Ovary (tissue), 3 donors: Measurements from ENCODE around the gene IRF3.

Experiments used
- CTCF ChIP-seq, 3 donors: fragments of 450-650 bp in 2 of 3; fragments of 200-600 bp in 1 of 3; IDR thresholded peaks; one replicate each; pipeline versions ENCODE4 v1.5.1 to v1.8.0; 2016 to 2022; ENCODE audit warnings: antibody characterized with exemption in 3 of 3, mild to moderate bottlenecking in 1 of 3
- POLR2A ChIP-seq: fragments of 450-650 bp; IDR thresholded peaks from one replicate; pipeline ENCODE4 v1.6.1; 2017; ENCODE audit warnings: antibody characterized with exemption, mild to moderate bottlenecking, moderate library complexity
- donor health status: DM: no; HTN: no; CAD: no.

- TF ChIP-seq POLR2A (no peak), CTCF (IDR thresholded peaks at IDR 0.05) (no peak)
These were observed 52.3 kb downstream of the IRF3 start for GRCh38 chr19:49613374-49613773.
